Measurements from ENCODE around the gene CLN3.
"Not testable (repeated sequence)": the region's sequence is repeated elsewhere in the genome, so short reads cannot be mapped to it uniquely, and the experiment has no call there.

CLN3 gene

DNA sequence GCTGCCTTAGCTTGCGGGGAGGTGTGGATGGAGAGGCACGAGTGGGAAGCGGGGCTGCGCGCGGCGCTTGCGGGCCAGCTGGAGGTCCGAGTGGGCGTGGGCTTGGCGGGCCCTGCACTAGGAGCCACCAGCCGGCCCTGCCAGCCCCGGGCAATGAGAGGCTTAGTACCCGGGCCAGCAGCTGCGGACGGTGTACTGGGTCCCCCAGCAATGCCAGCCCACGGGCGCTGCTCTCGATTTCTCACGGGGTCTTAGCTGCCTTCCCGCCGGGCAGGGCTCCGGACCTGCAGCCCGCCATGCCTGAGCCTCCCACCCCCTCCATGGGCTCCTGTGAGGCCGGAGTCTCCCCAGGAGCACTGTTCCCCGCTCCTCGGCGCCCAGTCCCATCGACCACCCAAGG is 56.5 kb downstream of the CLN3 start:
- H4K91ac ChIP-seq (ENCODE audit: low read depth, low read length); H3K18ac ChIP-seq (ENCODE audit: low read length); H2AFZ ChIP-seq (ENCODE audit: insufficient read depth, low read length, poor library complexity); H3K79me2 ChIP-seq (ENCODE audit: control insufficient read depth, insufficient read depth, low read length, poor library complexity); H3K23ac ChIP-seq (ENCODE audit: low read length); H3K4ac ChIP-seq (ENCODE audit: low read depth, low read length); H4K12ac ChIP-seq (ENCODE audit: low read depth, low read length); H2BK120ac ChIP-seq (ENCODE audit: insufficient read depth, low read length, poor library complexity); H3K9ac ChIP-seq (ENCODE audit: low read length); H3K4me1 ChIP-seq (ENCODE audit: control insufficient read depth in 1 of 2, insufficient read depth in 2 of 2, low read length in 2 of 2); H3K27ac ChIP-seq (ENCODE audit: low read depth, low read length); H2BK12ac ChIP-seq (ENCODE audit: low read length); H2BK5ac ChIP-seq (ENCODE audit: low read depth, low read length, poor library complexity); H2AK5ac ChIP-seq (ENCODE audit: low read length); DNase-seq; H3K79me1 ChIP-seq (ENCODE audit: low read length); H3K36me3 ChIP-seq (ENCODE audit: control insufficient read depth in 1 of 2, insufficient read depth in 2 of 2, low read length in 2 of 2); H3K27me3 ChIP-seq (ENCODE audit: insufficient read depth, low read length); H4K8ac ChIP-seq (ENCODE audit: low read depth, low read length); H3K9me3 ChIP-seq (ENCODE audit: insufficient read depth, low read depth, low read length); H3K14ac ChIP-seq (ENCODE audit: low read length); H3K4me3 ChIP-seq (ENCODE audit: low read depth, low read length); H3K4me2 ChIP-seq (ENCODE audit: low read length): not testable (repeated sequence)
- no CpG with 5 or more reads among the region's 29 CpGs for WGBS (ENCODE audit: extremely low coverage, insufficient coverage, insufficient read length)
